ENCODE data around the gene CCN2.

CCN2 gene

GRCh38 chr6:131966443-131966842 lies 15.3 kb upstream of the CCN2 start:
- no peak for DNase-seq (ENCODE audit: low spot score)

- no peak for DNase-seq (ENCODE audit: low spot score)
Observed at GRCh38 chr6:131963063-131963462, 11.9 kb upstream of the CCN2 start.

- no peak for DNase-seq (ENCODE audit: low spot score)
Observed at GRCh38 chr6:131960371-131961133, 9.4 kb upstream of the CCN2 start.

GRCh38 chr6:131958542-131959470 lies 7.6 kb upstream of the CCN2 start:
- no peak for DNase-seq (ENCODE audit: low spot score)

- DNase-seq (ENCODE audit: low spot score) = no peak
Observed at GRCh38 chr6:131958095-131958494, 6.9 kb upstream of the CCN2 start.

- DNase-seq (ENCODE audit: low spot score) = no peak
Observed at GRCh38 chr6:131955876-131956275, 4.7 kb upstream of the CCN2 start.

- no peak for DNase-seq (ENCODE audit: low spot score)
Observed at GRCh38 chr6:131955192-131955591, 4.0 kb upstream of the CCN2 start.

GRCh38 chr6:131954775-131955107 lies 3.6 kb upstream of the CCN2 start:
- no peak for DNase-seq (ENCODE audit: low spot score)

- DNase-seq (ENCODE audit: low spot score) = no peak
Observed at GRCh38 chr6:131954059-131954774, 3.0 kb upstream of the CCN2 start.

- no peak for DNase-seq (ENCODE audit: low spot score)
Observed at GRCh38 chr6:131952886-131953509, 1.8 kb upstream of the CCN2 start.

GRCh38 chr6:131951576-131952230 lies 531 bp upstream of the CCN2 start:
- peak; percentile 4 for DNase-seq (ENCODE audit: low spot score)

GRCh38 chr6:131949909-131950766 lies 1.0 kb downstream of the CCN2 start:
- DNase-seq (ENCODE audit: low spot score) = peak; percentile 70

- no peak for DNase-seq (ENCODE audit: low spot score)
Observed at GRCh38 chr6:131949620-131949908, 1.6 kb downstream of the CCN2 start.

GRCh38 chr6:131948692-131949619 lies 2.2 kb downstream of the CCN2 start:
- no peak for DNase-seq (ENCODE audit: low spot score)

- DNase-seq (ENCODE audit: low spot score) = no peak
Observed at GRCh38 chr6:131947986-131948661, 3.0 kb downstream of the CCN2 start.

- DNase-seq (ENCODE audit: low spot score) = no peak
Observed at GRCh38 chr6:131946992-131947955, 3.9 kb downstream of the CCN2 start.

GRCh38 chr6:131946404-131946991 lies 4.7 kb downstream of the CCN2 start:
- no peak for DNase-seq (ENCODE audit: low spot score)

- DNase-seq (ENCODE audit: low spot score) = no peak
Observed at GRCh38 chr6:131945971-131946370, 5.2 kb downstream of the CCN2 start.
